BLaER1 treated with 17β-estradiol and CSF1 and Interleukin-3, amounts not matched to agents 10 nM and 100 nM (cell line): ENCODE results near the gene SSUH2.
"Not testable (repeated sequence)": the region's sequence is repeated elsewhere in the genome, so short reads cannot be mapped to it uniquely, and the experiment has no call there.

ENCODE experiments used
- H3K27ac ChIP-seq, 11 experiments: shearing (Covaris generic); formaldehyde crosslinking; 2 replicates each; pipeline ENCODE4 v1.8.1; 2022
- H3K27me3 ChIP-seq, 11 experiments: shearing (Covaris generic); formaldehyde crosslinking; 2 replicates each; pipeline ENCODE4 v1.8.1; 2022
- H3K36me3 ChIP-seq, 11 experiments: shearing (Covaris generic); formaldehyde crosslinking; 2 replicates each; pipeline ENCODE4 v1.8.1; 2022
- H3K4me1 ChIP-seq, 10 experiments: shearing (Covaris generic); formaldehyde crosslinking; 2 replicates each; pipeline ENCODE4 v1.8.1; 2022
- H3K4me2 ChIP-seq, 11 experiments: shearing (Covaris generic); formaldehyde crosslinking; 2 replicates each; pipeline ENCODE4 v1.8.1; 2022
- H3K4me3 ChIP-seq, 10 experiments: shearing (Covaris generic); formaldehyde crosslinking; 2 replicates each; pipeline ENCODE4 v1.8.1; 2022
- H3K9ac ChIP-seq, 11 experiments: shearing (Covaris generic); formaldehyde crosslinking; 2 replicates each; pipeline ENCODE4 v1.8.1; 2022
- H3K9me3 ChIP-seq, 11 experiments: shearing (Covaris generic); formaldehyde crosslinking; replicated peaks in 1 of 11; 2 replicates each; pipeline ENCODE4 v1.8.1; 2022
- H4K20me1 ChIP-seq, 11 experiments: shearing (Covaris generic); formaldehyde crosslinking; 2 replicates each; pipeline ENCODE4 v1.8.1; 2022
- Cebpa-rat ChIP-seq, 11 experiments: shearing (Covaris generic); IDR thresholded peaks; 2 replicates each; pipeline ENCODE4 v1.8.1; 2022

The SSUH2 gene

GRCh38 chr3:8644748-8645390 lies at the start of gene SSUH2:
Gene SSUH2, minus strand, starts transcription at chr3:8644798. Its CDS starts 40 bp downstream, at chr3:8644758.
- H3K27me3 ChIP-seq: no peaks in the 10 kb centered on the region
- H3K4me2 ChIP-seq: peak within 1 kb of the TSS in 9 of 11 experiments; percentile 11 to 78 (median 61); a peak in 17 of 22 replicates
- TF ChIP-seq Cebpa-rat (IDR thresholded peaks at IDR 0.05): no peak
- H3K27ac ChIP-seq: no peak within 1 kb of the TSS
- no peak within 1 kb of the TSS for H3K4me3 ChIP-seq
- H3K9me3 ChIP-seq: no peaks in the 10 kb centered on the region
- peaks cover 0 to 21% (median 18%) of the 10 kb centered on the region in 10 experiments; a peak in 15 of 20 replicates for H3K4me1 ChIP-seq
- no peaks in the 10 kb centered on the region for H3K36me3 ChIP-seq
- H3K9ac ChIP-seq: no peak within 1 kb of the TSS
- no peaks in the 10 kb centered on the region for H4K20me1 ChIP-seq

- H3K9me3 ChIP-seq: peaks cover 0 to 20% (median 11%) of the 10 kb centered on the region in 11 experiments; a peak in 12 of 22 replicates
- not testable (repeated sequence) for H3K36me3 ChIP-seq, H3K4me3 ChIP-seq, H4K20me1 ChIP-seq, H3K4me1 ChIP-seq, H3K27me3 ChIP-seq, H3K9ac ChIP-seq, H3K4me2 ChIP-seq, H3K27ac ChIP-seq
These were observed 46.7 kb upstream of the SSUH2 start for GRCh38 chr3:8691295-8691694.

- H3K4me2 ChIP-seq, H4K20me1 ChIP-seq, H3K4me1 ChIP-seq, H3K27ac ChIP-seq, H3K9ac ChIP-seq, H3K4me3 ChIP-seq, H3K36me3 ChIP-seq, H3K27me3 ChIP-seq, H3K9me3 ChIP-seq: not testable (repeated sequence)
These were observed 40.4 kb upstream of the SSUH2 start for GRCh38 chr3:8684992-8685391.

GRCh38 chr3:8682850-8683574 lies 38.4 kb upstream of the SSUH2 start:
- not testable (repeated sequence) for H3K36me3 ChIP-seq, H4K20me1 ChIP-seq, H3K4me1 ChIP-seq, H3K27ac ChIP-seq, H3K9ac ChIP-seq, H3K4me2 ChIP-seq, H3K27me3 ChIP-seq, H3K4me3 ChIP-seq
- H3K9me3 ChIP-seq: peaks cover 0 to 14% (median 7%) of the 10 kb centered on the region in 11 experiments; a peak in 8 of 22 replicates

- H3K9ac ChIP-seq, H3K36me3 ChIP-seq, H3K4me2 ChIP-seq, H3K4me3 ChIP-seq, H4K20me1 ChIP-seq, H3K27ac ChIP-seq, H3K4me1 ChIP-seq, H3K27me3 ChIP-seq: not testable (repeated sequence)
- H3K9me3 ChIP-seq: peaks cover 0 to 17% (median 9%) of the 10 kb centered on the region in 11 experiments; a peak in 9 of 22 replicates
These were observed 37.4 kb upstream of the SSUH2 start for GRCh38 chr3:8681881-8682538.

- TF ChIP-seq Cebpa-rat (IDR thresholded peaks at IDR 0.05): no peak
- Histone ChIP-seq H3K4me3 (no peak overlapping the region), H3K27ac (no peak overlapping the region), H3K9me3 (peaks cover 0 to 24% (median 14%) of the 10 kb centered on the region in 11 experiments; a peak in 10 of 22 replicates), H3K4me1 (no peaks in the 10 kb centered on the region), H3K36me3 (no peaks in the 10 kb centered on the region), H3K9ac (no peak overlapping the region), H3K27me3 (no peaks in the 10 kb centered on the region), H3K4me2 (no peak overlapping the region), H4K20me1 (no peaks in the 10 kb centered on the region)
These were observed 36.8 kb upstream of the SSUH2 start for GRCh38 chr3:8681349-8681748.

- H3K4me1 ChIP-seq, H3K27ac ChIP-seq, H3K27me3 ChIP-seq, H4K20me1 ChIP-seq, H3K4me2 ChIP-seq, H3K36me3 ChIP-seq, H3K4me3 ChIP-seq, H3K9ac ChIP-seq: not testable (repeated sequence)
- H3K9me3 ChIP-seq: peaks cover 0 to 24% (median 14%) of the 10 kb centered on the region in 11 experiments; a peak in 10 of 22 replicates
These were observed 35.4 kb upstream of the SSUH2 start for GRCh38 chr3:8679817-8680553.

- no peak overlapping the region for H3K9ac ChIP-seq
- H3K27ac ChIP-seq: no peak overlapping the region
- no peaks in the 10 kb centered on the region for H3K4me1 ChIP-seq
- no peak for TF ChIP-seq Cebpa-rat (IDR thresholded peaks at IDR 0.05)
- H3K27me3 ChIP-seq: no peaks in the 10 kb centered on the region
- no peaks in the 10 kb centered on the region for H3K36me3 ChIP-seq
- H3K9me3 ChIP-seq: peaks cover 0 to 24% (median 14%) of the 10 kb centered on the region in 11 experiments; a peak in 10 of 22 replicates
- no peak overlapping the region for H3K4me2 ChIP-seq
- H4K20me1 ChIP-seq: no peaks in the 10 kb centered on the region
- H3K4me3 ChIP-seq: no peak overlapping the region
These were observed 34.2 kb upstream of the SSUH2 start for GRCh38 chr3:8678751-8679150.

GRCh38 chr3:8677258-8677657 lies 32.7 kb upstream of the SSUH2 start:
- H3K27ac ChIP-seq, H3K36me3 ChIP-seq, H4K20me1 ChIP-seq, H3K9ac ChIP-seq, H3K27me3 ChIP-seq, H3K4me3 ChIP-seq, H3K4me1 ChIP-seq, H3K4me2 ChIP-seq: not testable (repeated sequence)
- H3K9me3 ChIP-seq: peaks cover 0 to 24% (median 14%) of the 10 kb centered on the region in 11 experiments; a peak in 10 of 22 replicates

- H3K9me3 ChIP-seq: peaks cover 15 to 38% (median 29%) of the 10 kb centered on the region in 11 experiments; a peak in 21 of 22 replicates
- H3K4me3 ChIP-seq, H3K27ac ChIP-seq, H3K4me2 ChIP-seq, H3K4me1 ChIP-seq, H3K36me3 ChIP-seq, H4K20me1 ChIP-seq, H3K27me3 ChIP-seq, H3K9ac ChIP-seq: not testable (repeated sequence)
These were observed 31.0 kb upstream of the SSUH2 start for GRCh38 chr3:8675591-8675990.
